WTC11 (cell line): Measurements from ENCODE around the gene GLB1L3. TPM values are rescaled to one million over a fixed set of nuclear protein-coding genes. Genes with fewer than 3 reads are reported as not detected.

Experiments
- ATAC-seq: fragments of 200-7000 bp; cut with Tn5 transposase; 2 replicates; pipeline ENCODE4 v1.10.0; 2021; ENCODE audit warnings: mild to moderate bottlenecking, moderate library complexity
- CTCF ChIA-PET: fragments of 300-600 bp; sonication (Branson Sonifier 250); formaldehyde crosslinking; loops from one replicate; lab custom pipeline; 2021; ENCODE audit warnings: antibody characterized with exemption; lab: Charles Lee
- POLR2A ChIA-PET: fragments of 350-600 bp; sonication (Branson Sonifier 250); formaldehyde crosslinking; loops from one replicate; lab custom pipeline; 2021; ENCODE audit warnings: antibody characterized with exemption; lab: Charles Lee
- DNase-seq: peaks from one replicate; pipeline ENCODE4 v3.0.0; 2021; ENCODE audit warnings: low spot score
- H3K27ac Mint-ChIP-seq: 2 replicates; pipeline ENCODE4 v1.8.0; 2021; ENCODE audit warnings: mixed read lengths
- H3K27me3 Mint-ChIP-seq: 2 replicates; pipeline ENCODE4 v1.8.0; 2021; ENCODE audit warnings: low read depth, mild to moderate bottlenecking, moderate library complexity, mixed read lengths
- H3K36me3 Mint-ChIP-seq: 2 replicates; pipeline ENCODE4 v1.8.0; 2021; ENCODE audit warnings: mixed read lengths
- H3K4me1 Mint-ChIP-seq: 2 replicates; pipeline ENCODE4 v1.8.0; 2022; ENCODE audit warnings: mixed read lengths
- H3K4me3 Mint-ChIP-seq: 2 replicates; pipeline ENCODE4 v1.8.0; 2021; ENCODE audit warnings: mild to moderate bottlenecking, moderate library complexity, mixed read lengths
- H3K9me3 Mint-ChIP-seq: 2 replicates; pipeline ENCODE4 v1.8.0; 2021; ENCODE audit warnings: mixed read lengths
- AR ChIP-seq: fragments of 250-450 bp; sonication (Bioruptor Pico); IDR thresholded peaks from 2 replicates; pipeline ENCODE4 v1.9.0; 2021; ENCODE audit warnings: mild to moderate bottlenecking
- CBFB ChIP-seq: sonication (generic); formaldehyde crosslinking; IDR thresholded peaks from 2 replicates; pipeline ENCODE4 v1.8.1; 2022; ENCODE audit warnings: mild to moderate bottlenecking, low read depth, missing genetic modification reagents
- ERG ChIP-seq: fragments of 250-450 bp; sonication (Bioruptor Pico); IDR thresholded peaks from 2 replicates; pipeline ENCODE4 v1.8.0; 2021; ENCODE audit warnings: mild to moderate bottlenecking
- HMGXB4 ChIP-seq: sonication (generic); formaldehyde crosslinking; IDR thresholded peaks from 2 replicates; pipeline ENCODE4 v1.8.1; 2023; ENCODE audit warnings: mild to moderate bottlenecking, moderate library complexity, missing genetic modification reagents
- MXD4 ChIP-seq: fragments of 250-450 bp; sonication (Bioruptor Pico); IDR thresholded peaks from 2 replicates; pipeline ENCODE4 v1.8.0; 2021; ENCODE audit warnings: mild to moderate bottlenecking, moderate library complexity, borderline replicate concordance
- OVOL2 ChIP-seq: fragments of 250-450 bp; sonication (Bioruptor Pico); IDR thresholded peaks from 2 replicates; pipeline ENCODE4 v1.9.0; 2021; ENCODE audit warnings: mild to moderate bottlenecking, borderline replicate concordance
- SMAD3 ChIP-seq: sonication (generic); formaldehyde crosslinking; IDR thresholded peaks from 2 replicates; pipeline ENCODE4 v1.8.0; 2022; ENCODE audit warnings: missing genetic modification reagents, mild to moderate bottlenecking, borderline replicate concordance
- STAT6 ChIP-seq: sonication (generic); formaldehyde crosslinking; conservative IDR thresholded peaks from 2 replicates; pipeline ENCODE4 v1.8.1; 2023; ENCODE audit warnings: mild to moderate bottlenecking, low read depth, missing genetic modification reagents, moderate library complexity
- TCF7 ChIP-seq: sonication (generic); formaldehyde crosslinking; IDR thresholded peaks from 2 replicates; pipeline ENCODE4 v1.8.0; 2022; ENCODE audit warnings: mild to moderate bottlenecking, low read depth, missing genetic modification reagents, moderate library complexity
- ZBTB43 ChIP-seq: sonication (generic); formaldehyde crosslinking; IDR thresholded peaks from 2 replicates; pipeline ENCODE4 v1.8.1; 2023; ENCODE audit warnings: mild to moderate bottlenecking, missing genetic modification reagents
- ZNF138 ChIP-seq: sonication (generic); formaldehyde crosslinking; conservative IDR thresholded peaks from 2 replicates; pipeline ENCODE4 v1.8.1; 2022; ENCODE audit warnings: mild to moderate bottlenecking, moderate library complexity, missing genetic modification reagents
- ZNF281 ChIP-seq: sonication (generic); formaldehyde crosslinking; IDR thresholded peaks from 2 replicates; pipeline ENCODE4 v1.8.0; 2023; ENCODE audit warnings: mild to moderate bottlenecking, missing genetic modification reagents
- ZNF317 ChIP-seq: sonication (generic); formaldehyde crosslinking; IDR thresholded peaks from 2 replicates; pipeline ENCODE4 v1.8.1; 2023; ENCODE audit warnings: low read depth, mild to moderate bottlenecking, moderate library complexity, missing genetic modification reagents, borderline replicate concordance
- ZNF416 ChIP-seq: fragments of 250-450 bp; sonication (Bioruptor Pico); IDR thresholded peaks from 2 replicates; pipeline ENCODE4 v1.9.0; 2021; ENCODE audit warnings: mild to moderate bottlenecking, inconsistent platforms
- ZNF423 ChIP-seq: fragments of 250-450 bp; sonication (Bioruptor Pico); IDR thresholded peaks from 2 replicates; pipeline ENCODE4 v2.1.2; 2022; ENCODE audit warnings: mild to moderate bottlenecking, moderate library complexity
- ZNF532 ChIP-seq: fragments of 250-450 bp; sonication (Bioruptor Pico); IDR thresholded peaks from 2 replicates; pipeline ENCODE4 v1.9.0; 2021; ENCODE audit warnings: mild to moderate bottlenecking, borderline replicate concordance
- total RNA-seq: library from RNA; stranded (reverse); gene quantifications from 3 replicates; pipeline ENCODE4 v1.2.3, GENCODE V29; 2021

GLB1L3 gene
- total RNA-seq, 1 experiment from 2014 or later: 50.2 TPM

GRCh38 chr11:134258577-134258976, 17.6 kb upstream of the GLB1L3 start (continued):
- no peak for TF ChIP-seq AR (CRISPR knock-in tag)
- TF ChIP-seq ZBTB43 (CRISPR knock-in tag): no peak
- TF ChIP-seq ZNF281: no peak
- TF ChIP-seq OVOL2: no peak

- CTCF ChIA-PET: interaction anchor here (1.0 to 4.0 kb wide), 3 partner anchors 10 to 53 kb away, joined by 3 to 46 read pairs (median 12); no protein-coding TSS in a partner anchor
- no peak for TF ChIP-seq HMGXB4
- no peak for TF ChIP-seq TCF7 (CRISPR knock-in tag)
- no peak for TF ChIP-seq ZNF423
- TF ChIP-seq SMAD3: no peak
- TF ChIP-seq STAT6 (CRISPR knock-in tag): no peak
- no peak for TF ChIP-seq CBFB (CRISPR knock-in tag)
- H3K4me1 Mint-ChIP-seq: peaks cover 13% of the 10 kb centered on the region
- POLR2A ChIA-PET: no interaction called here
- H3K4me3 Mint-ChIP-seq: no peak overlapping the region
- no peak overlapping the region for H3K27ac Mint-ChIP-seq
- H3K27me3 Mint-ChIP-seq: no peaks in the 10 kb centered on the region
- ATAC-seq (no peak), DNase-seq (no peak)
- no peaks in the 10 kb centered on the region for H3K9me3 Mint-ChIP-seq
- peaks cover 55% of the 10 kb centered on the region for H3K36me3 Mint-ChIP-seq
These were observed 15.7 kb upstream of the GLB1L3 start for GRCh38 chr11:134260503-134260902.

- ATAC-seq (no peak), DNase-seq (no peak)
- H3K4me1 Mint-ChIP-seq: peaks cover 13% of the 10 kb centered on the region
- no peak overlapping the region for H3K4me3 Mint-ChIP-seq
- H3K9me3 Mint-ChIP-seq: no peaks in the 10 kb centered on the region
- ChIA-PET CTCF (interaction anchor here (1.0 to 6.2 kb wide), 7 partner anchors 9 to 54 kb away, joined by 3 to 57 read pairs (median 12); partner anchors contain the start of genes GLB1L3, NCAPD3 and VPS26B), POLR2A (no interaction called here)
- no peaks in the 10 kb centered on the region for H3K27me3 Mint-ChIP-seq
- H3K27ac Mint-ChIP-seq: no peak overlapping the region
- peaks cover 55% of the 10 kb centered on the region for H3K36me3 Mint-ChIP-seq
- TF ChIP-seq MXD4 (CRISPR knock-in tag) (no peak), ZNF532 (CRISPR knock-in tag) (no peak), ERG (CRISPR knock-in tag) (no peak), ZNF416 (CRISPR knock-in tag) (no peak), ZNF317 (CRISPR knock-in tag) (no peak), ZNF138 (CRISPR knock-in tag) (no peak)
These were observed 15.2 kb upstream of the GLB1L3 start for GRCh38 chr11:134260983-134261382.
